ENCODE measurements around the gene FBXL7.

The FBXL7 gene

GRCh38 chr5:15579193-15579990 is 79.4 kb downstream of the FBXL7 start:
- TF ChIP-seq, protein P1, sequence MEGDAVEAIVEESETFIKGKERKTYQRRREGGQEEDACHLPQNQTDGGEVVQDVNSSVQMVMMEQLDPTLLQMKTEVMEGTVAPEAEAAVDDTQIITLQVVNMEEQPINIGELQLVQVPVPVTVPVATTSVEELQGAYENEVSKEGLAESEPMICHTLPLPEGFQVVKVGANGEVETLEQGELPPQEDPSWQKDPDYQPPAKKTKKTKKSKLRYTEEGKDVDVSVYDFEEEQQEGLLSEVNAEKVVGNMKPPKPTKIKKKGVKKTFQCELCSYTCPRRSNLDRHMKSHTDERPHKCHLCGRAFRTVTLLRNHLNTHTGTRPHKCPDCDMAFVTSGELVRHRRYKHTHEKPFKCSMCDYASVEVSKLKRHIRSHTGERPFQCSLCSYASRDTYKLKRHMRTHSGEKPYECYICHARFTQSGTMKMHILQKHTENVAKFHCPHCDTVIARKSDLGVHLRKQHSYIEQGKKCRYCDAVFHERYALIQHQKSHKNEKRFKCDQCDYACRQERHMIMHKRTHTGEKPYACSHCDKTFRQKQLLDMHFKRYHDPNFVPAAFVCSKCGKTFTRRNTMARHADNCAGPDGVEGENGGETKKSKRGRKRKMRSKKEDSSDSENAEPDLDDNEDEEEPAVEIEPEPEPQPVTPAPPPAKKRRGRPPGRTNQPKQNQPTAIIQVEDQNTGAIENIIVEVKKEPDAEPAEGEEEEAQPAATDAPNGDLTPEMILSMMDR (IDR thresholded peaks at IDR 0.05): no peak

- TF ChIP-seq, protein P1 (IDR thresholded peaks at IDR 0.05): no peak
These were observed 84.5 kb downstream of the FBXL7 start for GRCh38 chr5:15584528-15584927.

GRCh38 chr5:15585128-15585527 is 85.1 kb downstream of the FBXL7 start:
- TF ChIP-seq, protein P1 (IDR thresholded peaks at IDR 0.05): no peak

DNA sequence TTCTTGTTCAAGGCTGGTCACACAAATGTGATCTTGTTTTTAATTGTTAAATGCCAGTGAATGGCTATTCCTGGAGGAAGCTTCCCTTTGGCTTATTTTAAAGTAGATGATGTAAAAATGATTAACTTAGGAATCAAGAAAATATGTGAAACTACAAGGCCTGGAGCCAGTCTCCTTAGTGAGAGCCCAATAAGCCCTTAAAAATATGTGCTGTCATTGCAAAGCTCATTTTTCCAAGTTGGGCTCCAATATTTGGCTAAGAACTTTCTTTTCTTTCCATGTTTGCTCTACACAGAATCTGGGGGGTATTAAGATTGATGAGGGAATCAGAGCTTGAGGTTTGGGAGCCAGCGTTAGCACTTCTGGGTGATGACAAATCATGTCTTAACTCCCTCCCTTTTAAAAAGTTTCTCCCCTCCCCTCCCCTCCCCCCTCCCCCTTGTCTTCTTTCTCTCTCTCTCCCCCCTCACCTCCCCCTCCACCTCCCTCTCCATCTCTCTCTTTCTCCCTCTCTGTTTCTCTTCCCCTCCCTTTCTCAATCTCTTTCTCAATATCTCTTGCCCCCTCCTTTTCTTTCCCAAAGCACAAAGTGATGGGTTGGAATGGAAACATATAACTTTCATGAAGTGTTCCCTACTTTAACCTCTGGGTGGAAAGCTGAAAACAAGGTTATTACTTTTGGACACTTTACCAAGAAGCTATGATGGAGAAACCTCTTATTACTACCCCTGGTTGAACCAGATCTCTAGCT is 86.0 kb downstream of the FBXL7 start:
- TF ChIP-seq, protein P1 (IDR thresholded peaks at IDR 0.05): no peak

GRCh38 chr5:15587916-15588315 is 87.9 kb downstream of the FBXL7 start:
- TF ChIP-seq, protein P1 (IDR thresholded peaks at IDR 0.05): no peak

DNA sequence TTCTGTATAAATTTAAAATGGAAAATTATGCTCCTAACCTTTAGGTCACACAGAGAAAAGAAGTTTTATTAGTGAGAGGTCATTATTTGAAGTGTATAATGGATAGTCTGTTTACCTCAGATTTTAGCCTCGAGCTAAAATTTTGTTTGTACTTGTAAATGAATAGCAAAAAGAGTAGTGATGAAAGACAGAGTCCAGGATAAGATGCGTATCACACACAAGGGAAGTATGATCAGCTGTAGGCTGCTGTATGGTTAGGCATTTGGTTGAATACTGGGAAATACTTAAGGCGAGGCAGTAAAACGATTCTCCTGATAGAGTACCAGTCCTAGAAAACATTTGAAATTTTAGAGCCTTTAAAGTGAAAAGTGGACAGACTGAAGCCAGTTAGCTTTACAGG is 92.7 kb downstream of the FBXL7 start:
- TF ChIP-seq, protein P1 (IDR thresholded peaks at IDR 0.05): no peak

- TF ChIP-seq, protein P1 (IDR thresholded peaks at IDR 0.05): no peak
These were observed 95.1 kb downstream of the FBXL7 start for GRCh38 chr5:15594977-15595568.
